HCT116 (cell line): ENCODE data around the gene ZSCAN25. TPM values are rescaled to one million over a fixed set of nuclear protein-coding genes. Genes with fewer than 3 reads are reported as not detected.

Source experiments
- ATAC-seq: fragments of 200-7000 bp; cut with Tn5 transposase; 2 replicates; pipeline ENCODE4 v1.9.1; 2020; ENCODE audit warnings: mild to moderate bottlenecking, moderate library complexity
- BruUV-seq: library from RNA; stranded (reverse); fragments of 400-500 nt; replicated peaks from 2 replicates; lab custom pipeline; 2021; lab: Mats Ljungman, UMichigan
- CTCF ChIA-PET: fragments of 300-600 bp; sonication (Branson Sonifier 250); formaldehyde crosslinking; loops from one replicate; lab custom pipeline; 2021; ENCODE audit warnings: antibody characterized with exemption; lab: Charles Lee
- POLR2A ChIA-PET: fragments of 300-600, 350-600 bp; sonication (Branson Sonifier 250); formaldehyde crosslinking; loops from one replicate; lab custom pipeline; 2021; ENCODE audit warnings: antibody characterized with exemption; lab: Charles Lee
- RAD21 ChIA-PET, 2 experiments: fragments of 300-600 bp; sonication (Branson Sonifier 250); formaldehyde crosslinking; loops; one replicate each; lab custom pipeline; 2023; ENCODE audit warnings: low total read pairs in 2 of 2; ENCODE audit not compliant: uncharacterized antibody in 2 of 2, unreplicated experiment in 2 of 2, low non-redundant PET in 1 of 2; lab: Charles Lee
- DNase-seq: peaks from one replicate; pipeline ENCODE4 v3.0.0-alpha.2; 2010; ENCODE audit warnings: low read depth, low spot score
- H2AFZ ChIP-seq: fragments of 200-600 bp; shearing (Covaris generic), sonication (generic); 2 replicates; pipeline ENCODE4 v1.6.1; 2017; ENCODE audit warnings: low read depth, mixed run types, mixed read lengths, antibody characterized with exemption, low read length; ENCODE audit not compliant: poor library complexity, severe bottlenecking
- H3K27ac ChIP-seq: 2 replicates; pipeline ENCODE4 v1.5.1; 2012; ENCODE audit warnings: low read depth, low read length
- H3K27me3 ChIP-seq: fragments of 200-600 bp; sonication (generic); 2 replicates; pipeline ENCODE4 v1.6.1; 2016; ENCODE audit warnings: mixed run types, low read length, mixed read lengths; ENCODE audit not compliant: insufficient read depth
- H3K36me3 ChIP-seq, 2 experiments: fragments of 200-500 bp in 1 of 2; fragments of 200-600 bp in 1 of 2; sonication (Bioruptor generic) in 1 of 2; sonication (generic) in 1 of 2; 2 replicates each; pipeline versions ENCODE4 v1.5.1 to v1.6.1; 2014 to 2016; ENCODE audit warnings: low read length in 2 of 2, inconsistent platforms in 1 of 2, mixed read lengths in 1 of 2, mixed run types in 1 of 2; ENCODE audit not compliant: insufficient read depth in 2 of 2, control insufficient read depth in 1 of 2
- H3K4me1 ChIP-seq, 2 experiments: fragments of 200-600 bp in 1 of 2; sonication (generic) in 1 of 2; 2 replicates each; pipeline versions ENCODE4 v1.5.1 to v1.6.1; 2012 to 2017; ENCODE audit warnings: low read length in 2 of 2, inconsistent platforms in 1 of 2, mild to moderate bottlenecking in 1 of 2, mixed read lengths in 1 of 2, mixed run types in 1 of 2, moderate library complexity in 1 of 2; ENCODE audit not compliant: insufficient read depth in 2 of 2, control insufficient read depth in 1 of 2
- H3K4me2 ChIP-seq: fragments of 200-600 bp; sonication (generic); 2 replicates; pipeline ENCODE4 v1.6.1; 2017; ENCODE audit warnings: mixed run types, low read length, mixed read lengths
- H3K4me3 ChIP-seq, 2 experiments: fragments of 200-600 bp in 1 of 2; sonication (generic) in 1 of 2; replicated peaks in 1 of 2; 2 replicates each; pipeline ENCODE4 v1.5.1; 2011 to 2016; ENCODE audit warnings: low read length in 2 of 2, control low read depth in 1 of 2, low read depth in 1 of 2, mild to moderate bottlenecking in 1 of 2, mixed read lengths in 1 of 2, mixed run types in 1 of 2
- H3K79me2 ChIP-seq: fragments of 200-600 bp; sonication (generic); 2 replicates; pipeline ENCODE4 v1.6.1; 2017; ENCODE audit warnings: mild to moderate bottlenecking, mixed run types, low read length, moderate library complexity, mixed read lengths; ENCODE audit not compliant: insufficient read depth
- H3K9ac ChIP-seq: fragments of 200-600 bp; sonication (generic); 2 replicates; pipeline ENCODE4 v1.6.1; 2016; ENCODE audit warnings: low read length, mixed read lengths
- H3K9me2 ChIP-seq: fragments of 200-600 bp; sonication (generic), shearing (Covaris generic); 2 replicates; pipeline ENCODE4 v1.6.1; 2017; ENCODE audit warnings: mixed run types, mild to moderate bottlenecking, moderate library complexity; ENCODE audit not compliant: insufficient read depth
- H3K9me3 ChIP-seq, 2 experiments: fragments of 200-500 bp in 1 of 2; fragments of 200-600 bp in 1 of 2; sonication (Bioruptor generic) in 1 of 2; sonication (generic) in 1 of 2; 2 replicates each; pipeline ENCODE4 v1.6.1; 2014 to 2017; ENCODE audit warnings: low read length in 2 of 2, mixed read lengths in 2 of 2, inconsistent platforms in 1 of 2, low read depth in 1 of 2, mild to moderate bottlenecking in 1 of 2, mixed run types in 1 of 2, moderate library complexity in 1 of 2; ENCODE audit not compliant: control insufficient read depth in 1 of 2, insufficient read depth in 1 of 2
- H4K20me1 ChIP-seq: fragments of 200-600 bp; sonication (generic), shearing (Covaris generic); 2 replicates; pipeline ENCODE4 v1.6.1; 2017; ENCODE audit warnings: mixed run types, mild to moderate bottlenecking, moderate library complexity; ENCODE audit not compliant: insufficient read depth
- ATF3 ChIP-seq: IDR thresholded peaks from 2 replicates; pipeline ENCODE4 v1.6.1; 2012
- CEBPB ChIP-seq: IDR thresholded peaks from 2 replicates; pipeline ENCODE4 v1.6.1; 2012; ENCODE audit warnings: low read depth
- EGR1 ChIP-seq: IDR thresholded peaks from 2 replicates; pipeline ENCODE4 v1.6.1; 2012; ENCODE audit warnings: low read depth
- ELF1 ChIP-seq: IDR thresholded peaks from 2 replicates; pipeline ENCODE4 v1.6.1; 2012; ENCODE audit warnings: low read depth, borderline replicate concordance
- EZH2phosphoT487 ChIP-seq: fragments of 200-600 bp; IDR thresholded peaks from 2 replicates; pipeline ENCODE4 v1.6.1; 2018; ENCODE audit warnings: antibody characterized with exemption, borderline replicate concordance
- JUND ChIP-seq: IDR thresholded peaks from 2 replicates; pipeline ENCODE4 v1.6.1; 2012
- MAX ChIP-seq: IDR thresholded peaks from 2 replicates; pipeline ENCODE4 v1.6.1; 2012
- POLR2A ChIP-seq: IDR thresholded peaks from 2 replicates; pipeline ENCODE4 v1.7.0; 2011; ENCODE audit warnings: borderline replicate concordance; ENCODE audit not compliant: insufficient read depth, insufficient read length; ENCODE audit errors: extremely low read depth
- POLR2AphosphoS5 ChIP-seq: IDR thresholded peaks from 2 replicates; pipeline ENCODE4 v1.6.1; 2011; ENCODE audit warnings: mild to moderate bottlenecking, low read depth, low read length, moderate library complexity
- REST ChIP-seq: IDR thresholded peaks from 2 replicates; pipeline ENCODE4 v1.6.1; 2012; ENCODE audit warnings: low read depth
- SIN3A ChIP-seq: IDR thresholded peaks from 2 replicates; pipeline ENCODE4 v1.6.1; 2012; ENCODE audit warnings: low read depth
- SP1 ChIP-seq: IDR thresholded peaks from 2 replicates; pipeline ENCODE4 v1.6.1; 2012; ENCODE audit warnings: low read depth
- SRF ChIP-seq: IDR thresholded peaks from 2 replicates; pipeline ENCODE4 v1.6.1; 2012; ENCODE audit warnings: low read depth
- TCF7L2 ChIP-seq: IDR thresholded peaks from 2 replicates; pipeline ENCODE4 v1.7.0; 2011; ENCODE audit warnings: borderline replicate concordance, inconsistent platforms; ENCODE audit not compliant: insufficient read depth, insufficient read length; ENCODE audit errors: extremely low read depth
- intact Hi-C: fragments of 100-400 bp; cut with micrococcal nuclease; formaldehyde crosslinking; loops from 2 replicates; pipeline ENCODE4 v1.10.0; 2022
- total RNA-seq: library from RNA; stranded (reverse); gene quantifications from one replicate; pipeline ENCODE4 v1.2.1, GENCODE V29; 2021; ENCODE audit not compliant: unreplicated experiment
- TF ChIP-seq, protein P1 (sequence below), 3 experiments: fragments of 200-600 bp in 1 of 3; sonication (generic) in 1 of 3; IDR thresholded peaks in 2 of 3; conservative IDR thresholded peaks in 1 of 3; 2 replicates each; pipeline ENCODE4 v1.5.1; 2012 to 2017; ENCODE audit warnings: low read depth in 2 of 3, low read length in 2 of 3, antibody characterized with exemption in 1 of 3, borderline replicate concordance in 1 of 3, control low read depth in 1 of 3, mild to moderate bottlenecking in 1 of 3, mixed read lengths in 1 of 3, mixed run types in 1 of 3, moderate library complexity in 1 of 3; ENCODE audit not compliant: insufficient read depth in 1 of 3

Gene ZSCAN25
- total RNA-seq, 1 experiment from 2014 or later: 14.0 TPM

DNA sequence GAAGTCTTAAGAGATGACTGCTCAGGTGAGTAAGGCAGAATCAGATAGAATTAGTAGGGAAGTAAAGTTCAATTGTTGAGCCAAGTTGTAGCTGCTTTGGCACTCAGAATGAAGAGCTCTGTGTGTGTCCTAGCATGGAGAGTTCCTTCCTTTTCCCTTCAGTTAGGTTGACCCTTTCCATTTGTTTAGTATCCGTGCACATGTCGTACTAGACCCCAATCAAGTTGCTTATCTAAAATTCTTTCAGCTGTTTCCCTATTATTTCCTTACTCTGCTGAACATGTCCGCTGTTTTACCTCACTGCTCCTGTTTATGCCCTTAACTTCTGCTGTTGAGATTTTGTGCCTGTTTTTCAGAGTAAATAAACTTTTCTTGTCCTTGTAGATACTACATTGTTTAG lies 45.0 kb upstream of the ZSCAN25 start (continued):
- TF ChIP-seq, protein P1, sequence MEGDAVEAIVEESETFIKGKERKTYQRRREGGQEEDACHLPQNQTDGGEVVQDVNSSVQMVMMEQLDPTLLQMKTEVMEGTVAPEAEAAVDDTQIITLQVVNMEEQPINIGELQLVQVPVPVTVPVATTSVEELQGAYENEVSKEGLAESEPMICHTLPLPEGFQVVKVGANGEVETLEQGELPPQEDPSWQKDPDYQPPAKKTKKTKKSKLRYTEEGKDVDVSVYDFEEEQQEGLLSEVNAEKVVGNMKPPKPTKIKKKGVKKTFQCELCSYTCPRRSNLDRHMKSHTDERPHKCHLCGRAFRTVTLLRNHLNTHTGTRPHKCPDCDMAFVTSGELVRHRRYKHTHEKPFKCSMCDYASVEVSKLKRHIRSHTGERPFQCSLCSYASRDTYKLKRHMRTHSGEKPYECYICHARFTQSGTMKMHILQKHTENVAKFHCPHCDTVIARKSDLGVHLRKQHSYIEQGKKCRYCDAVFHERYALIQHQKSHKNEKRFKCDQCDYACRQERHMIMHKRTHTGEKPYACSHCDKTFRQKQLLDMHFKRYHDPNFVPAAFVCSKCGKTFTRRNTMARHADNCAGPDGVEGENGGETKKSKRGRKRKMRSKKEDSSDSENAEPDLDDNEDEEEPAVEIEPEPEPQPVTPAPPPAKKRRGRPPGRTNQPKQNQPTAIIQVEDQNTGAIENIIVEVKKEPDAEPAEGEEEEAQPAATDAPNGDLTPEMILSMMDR (IDR thresholded peaks at IDR 0.05 in 2 of 3, conservative IDR thresholded peaks at IDR 0.05 in 1 of 3; ENCODE audit: borderline replicate concordance in 1 of 3, insufficient read depth in 1 of 3, low read depth in 2 of 3, low read length in 2 of 3): no peak
- no peak for TF ChIP-seq ATF3

GRCh38 chr7:99573257-99573656 lies 43.5 kb upstream of the ZSCAN25 start:
- Histone ChIP-seq H3K9ac (no peak overlapping the region), H3K9me2 (no peaks in the 10 kb centered on the region), H3K36me3 (peaks cover 20 to 21% of the 10 kb centered on the region in 2 experiments; a peak in 3 of 4 replicates), H3K4me1 (no peaks in the 10 kb centered on the region), H2AFZ (no peak overlapping the region), H3K27ac (no peak overlapping the region), H3K27me3 (no peaks in the 10 kb centered on the region), H3K79me2 (peaks cover 8% of the 10 kb centered on the region; the same call in 1 of the 2 replicates), H3K4me2 (no peak overlapping the region), H3K4me3 (no peak overlapping the region), H3K9me3 (no peaks in the 10 kb centered on the region), H4K20me1 (peaks cover 3% of the 10 kb centered on the region; the same call in 1 of the 2 replicates)
- no TSS peak for BruUV-seq
- ChIA-PET RAD21 (no interaction called here), POLR2A (no interaction called here), CTCF (no interaction called here)
- no peak for DNase-seq
- TF ChIP-seq, protein P1 (IDR thresholded peaks at IDR 0.05 in 2 of 3, conservative IDR thresholded peaks at IDR 0.05 in 1 of 3; ENCODE audit: borderline replicate concordance in 1 of 3, insufficient read depth in 1 of 3, low read depth in 2 of 3, low read length in 2 of 3): no peak
- no peak for TF ChIP-seq TCF7L2
- TF ChIP-seq SRF: no peak
- TF ChIP-seq EGR1: no peak
- no peak for TF ChIP-seq EZH2phosphoT487
- no peak for TF ChIP-seq POLR2AphosphoS5
- no peak for TF ChIP-seq SIN3A
- no peak for TF ChIP-seq JUND
- no peak for TF ChIP-seq SP1
- no peak for TF ChIP-seq CEBPB
- no peak for TF ChIP-seq ELF1
- no peak for TF ChIP-seq MAX
- TF ChIP-seq REST: no peak
- no peak for TF ChIP-seq POLR2A
- no peak for ATAC-seq
- intact Hi-C loops: no loop called here
